ENCODE data around the gene KIAA1217.
"Not testable (repeated sequence)": the region's sequence is repeated elsewhere in the genome, so short reads cannot be mapped to it uniquely, and the experiment has no call there.

KIAA1217 gene

GRCh38 chr10:24476913-24477701 is 268.2 kb downstream of the KIAA1217 start:
- no peak for DNase-seq

GRCh38 chr10:24477915-24478314 is 269.0 kb downstream of the KIAA1217 start:
- no peak for DNase-seq

GRCh38 chr10:24479806-24480205 is 270.9 kb downstream of the KIAA1217 start:
- no peak for DNase-seq

GRCh38 chr10:24480447-24480846 is 271.5 kb downstream of the KIAA1217 start:
- DNase-seq, result no peak

- no peak for DNase-seq
Observed at GRCh38 chr10:24481241-24481640, 272.3 kb downstream of the KIAA1217 start.

- DNase-seq, result not testable (repeated sequence)
Observed at GRCh38 chr10:24482713-24483112, 273.8 kb downstream of the KIAA1217 start.

- no peak for DNase-seq
Observed at GRCh38 chr10:24483701-24484100, 274.8 kb downstream of the KIAA1217 start.

- DNase-seq, result no peak
Observed at GRCh38 chr10:24484771-24485170, 275.8 kb downstream of the KIAA1217 start.

- no peak for DNase-seq
Observed at GRCh38 chr10:24485304-24485703, 276.4 kb downstream of the KIAA1217 start.

- no peak for DNase-seq
Observed at GRCh38 chr10:24488631-24489030, 279.7 kb downstream of the KIAA1217 start.

- DNase-seq, result no peak
Observed at GRCh38 chr10:24493165-24493564, 284.2 kb downstream of the KIAA1217 start.

GRCh38 chr10:24494236-24494635 is 285.3 kb downstream of the KIAA1217 start:
- DNase-seq, result no peak

- DNase-seq, result no peak
Observed at GRCh38 chr10:24494777-24495176, 285.8 kb downstream of the KIAA1217 start.

- DNase-seq, result no peak
Observed at GRCh38 chr10:24495666-24496460, 286.9 kb downstream of the KIAA1217 start.

- no peak for DNase-seq
Observed at GRCh38 chr10:24496906-24497305, 288.0 kb downstream of the KIAA1217 start.

GRCh38 chr10:24501056-24501711 is 292.2 kb downstream of the KIAA1217 start:
- DNase-seq, result no peak

- DNase-seq, result no peak
Observed at GRCh38 chr10:24502006-24502405, 293.1 kb downstream of the KIAA1217 start.

- no peak for DNase-seq
Observed at GRCh38 chr10:24502801-24503460, 294.0 kb downstream of the KIAA1217 start.

- DNase-seq, result peak; percentile 38
Observed at GRCh38 chr10:24503461-24504320, 294.8 kb downstream of the KIAA1217 start.

- no peak for DNase-seq
Observed at GRCh38 chr10:24505759-24506158, 296.8 kb downstream of the KIAA1217 start.

- no peak for DNase-seq
Observed at GRCh38 chr10:24513155-24513554, 304.2 kb downstream of the KIAA1217 start.

- DNase-seq, result no peak
Observed at GRCh38 chr10:24515481-24515880, 306.5 kb downstream of the KIAA1217 start.
